GM19324 (cell line): ENCODE results near the gene TNFRSF1B.

Experiments used
- ATAC-seq: cut with Tn5 transposase; IDR thresholded peaks from one replicate; pipeline ENCODE4 v1.9.1; 2021; ENCODE audit warnings: mild to moderate bottlenecking, moderate library complexity; ENCODE audit not compliant: unreplicated experiment, low FRiP score

Gene TNFRSF1B

DNA sequence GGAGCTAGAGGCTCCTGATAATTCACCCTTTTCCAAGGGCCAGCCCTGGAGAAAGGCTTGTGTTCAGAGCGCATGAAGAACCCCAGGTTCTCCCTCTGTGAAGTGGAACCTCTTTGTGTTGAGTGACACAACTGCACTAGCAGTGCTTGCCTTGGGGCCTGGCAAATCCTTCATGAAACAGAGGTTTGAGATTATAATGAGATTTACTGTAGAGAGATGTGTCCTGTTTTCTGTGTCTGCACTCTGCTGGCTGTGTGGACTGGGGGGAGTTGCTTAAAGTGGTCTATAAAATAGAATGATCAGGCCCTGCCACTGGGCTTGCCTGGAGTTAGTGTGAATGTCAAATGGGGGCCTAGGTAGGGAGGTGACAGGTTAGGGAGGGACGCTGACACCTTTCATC lies 11.5 kb upstream of the TNFRSF1B start:
- ATAC-seq = no peak

DNA sequence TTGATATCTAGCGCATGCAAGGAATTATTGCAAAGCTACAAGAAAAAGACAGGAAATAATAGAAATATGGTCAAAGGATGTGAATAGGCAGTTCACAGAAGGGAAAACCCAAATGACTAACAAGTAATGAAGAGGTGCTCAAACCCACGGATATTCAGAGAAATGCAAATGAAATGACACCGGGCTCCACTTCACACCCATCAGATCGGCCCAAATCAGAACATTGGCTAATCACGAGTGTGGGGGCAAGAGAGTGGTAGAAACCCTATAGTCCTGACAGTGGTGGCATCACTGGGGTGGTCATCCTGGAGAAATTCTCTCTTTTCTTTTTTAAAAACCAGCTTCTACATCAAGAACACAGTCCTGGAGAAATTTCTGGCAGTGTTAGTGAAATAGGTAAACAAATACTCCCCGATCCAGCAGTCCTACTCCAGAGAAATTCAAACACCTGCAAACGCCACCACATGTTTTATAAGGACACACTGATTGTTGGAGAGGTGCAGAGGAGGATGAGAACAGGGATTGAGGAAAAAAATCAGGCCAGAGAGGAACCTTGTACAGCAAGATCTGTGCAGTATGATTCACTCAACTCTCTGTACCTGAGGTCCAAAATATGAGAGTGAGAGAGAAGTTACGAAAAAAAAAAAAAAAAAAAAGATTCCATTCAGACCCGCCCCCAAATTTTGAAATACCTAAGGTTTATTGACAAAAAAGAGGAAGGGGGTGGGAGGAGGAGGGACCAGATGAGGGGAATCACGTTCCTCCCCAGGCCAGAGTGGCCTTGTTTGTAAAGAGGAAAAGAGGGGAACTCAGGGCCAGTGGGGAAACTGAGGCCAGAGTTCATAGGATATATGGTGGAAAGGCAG lies 9.2 kb upstream of the TNFRSF1B start:
- no peak for ATAC-seq

DNA sequence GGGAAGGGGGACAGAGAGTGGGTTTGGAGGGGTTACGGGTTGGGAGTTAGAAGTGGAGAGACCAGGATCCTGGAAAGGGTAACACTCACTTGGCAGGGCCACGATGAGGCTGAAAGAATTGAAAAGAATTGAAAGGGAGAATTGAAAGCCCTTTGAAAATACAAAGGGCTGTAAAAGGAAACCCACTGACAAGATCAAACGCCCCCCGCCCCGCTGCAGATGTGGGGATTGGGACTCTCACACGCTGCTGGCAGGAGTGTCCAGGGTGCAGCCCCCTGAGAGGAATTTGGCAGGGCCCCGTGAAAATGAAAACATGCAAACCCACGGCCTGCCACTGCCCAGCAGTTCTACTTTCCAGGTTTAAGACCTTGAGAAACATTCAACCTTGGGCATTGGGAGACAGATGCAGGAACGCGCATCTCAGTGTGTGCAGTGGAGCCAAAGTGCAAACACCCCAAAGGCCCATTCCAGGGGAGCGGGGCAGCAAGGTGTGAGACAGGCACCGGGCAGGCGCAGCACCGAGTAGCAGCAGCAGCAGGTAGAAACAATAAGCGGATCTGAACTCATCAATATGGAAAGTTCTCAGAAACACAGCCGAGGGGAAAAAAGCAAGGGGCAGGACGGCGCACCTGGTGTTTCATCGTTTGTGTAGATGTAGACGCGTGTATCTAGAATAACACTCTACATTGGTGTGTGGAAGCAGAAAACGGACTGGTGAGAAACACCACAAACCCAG lies 8.3 kb upstream of the TNFRSF1B start:
- no peak for ATAC-seq

DNA sequence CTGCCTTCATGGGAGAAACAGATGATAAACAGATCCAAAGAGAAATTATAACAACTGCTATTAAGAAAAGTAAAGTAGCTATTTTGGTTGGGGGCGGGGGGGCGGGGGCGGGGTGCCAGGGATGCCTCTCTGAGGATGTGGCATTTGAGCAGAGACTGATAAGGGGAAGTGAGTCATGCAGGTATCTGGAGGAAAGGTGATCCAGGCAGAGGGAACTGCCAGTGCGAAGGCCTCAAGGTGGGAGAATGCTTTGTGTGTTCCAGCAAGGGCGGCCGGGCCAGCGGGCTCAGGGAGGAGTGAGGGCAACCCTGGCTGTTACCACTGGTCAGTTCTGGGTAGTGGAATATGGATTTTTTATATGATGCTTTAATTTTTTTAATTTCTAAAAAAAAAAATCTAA lies 7.0 kb upstream of the TNFRSF1B start:
- no peak for ATAC-seq

DNA sequence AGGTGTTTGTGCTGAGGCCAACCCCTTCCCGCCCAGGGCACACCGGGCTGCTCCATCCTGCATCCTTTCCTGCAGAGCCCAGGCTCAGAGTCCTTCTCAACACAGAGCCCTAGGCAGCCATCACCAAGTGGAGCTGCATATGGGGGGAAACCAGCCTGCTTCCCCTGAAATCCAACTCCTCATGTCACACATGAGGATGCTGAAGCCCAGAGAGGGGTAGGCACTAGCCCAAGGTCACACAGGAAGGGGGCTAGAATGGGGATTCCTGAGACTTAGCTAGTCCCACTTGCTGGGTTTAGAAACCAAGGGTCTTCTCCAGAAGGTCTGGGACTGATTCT lies 5.5 kb upstream of the TNFRSF1B start:
- no peak for ATAC-seq

DNA sequence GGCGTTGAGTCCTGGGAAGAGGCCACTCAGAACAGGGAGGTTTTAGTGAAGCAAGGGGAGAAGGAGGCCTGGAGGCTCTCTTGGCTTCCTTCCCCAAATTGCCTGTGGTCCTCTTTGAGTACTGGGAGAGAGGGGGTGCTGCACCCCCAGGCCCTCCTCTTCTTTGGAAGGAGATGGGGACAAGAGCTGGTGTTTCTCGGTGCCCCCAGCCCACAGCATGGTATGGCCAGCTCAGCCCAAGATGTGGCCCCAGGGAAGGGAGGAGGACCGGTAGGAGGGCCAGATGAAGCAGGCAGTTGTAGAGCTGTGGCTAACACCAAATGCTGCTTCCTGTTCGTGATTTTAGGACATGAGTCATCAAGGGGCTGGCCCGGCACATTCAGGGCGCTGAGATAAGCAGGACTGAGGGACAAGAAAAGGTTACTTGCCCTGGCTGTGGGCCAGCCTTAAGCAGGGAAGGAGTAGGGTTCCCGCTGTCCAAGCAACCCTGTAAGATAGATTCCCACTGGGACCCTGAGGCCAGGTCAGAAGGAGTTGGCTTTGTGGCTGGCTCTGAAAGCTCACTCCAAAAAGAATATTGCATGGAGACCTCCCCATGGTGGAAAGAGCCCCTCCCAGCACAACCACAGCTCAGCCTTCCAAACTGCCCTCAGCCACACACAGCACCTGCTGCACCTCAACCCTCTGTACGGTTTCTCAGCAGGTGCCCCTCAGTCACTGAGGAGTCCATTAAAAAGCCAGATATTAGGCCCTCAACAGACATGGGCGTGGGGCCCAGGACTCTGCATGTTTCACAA lies 4.9 kb upstream of the TNFRSF1B start:
- peak; percentile 73 for ATAC-seq

DNA sequence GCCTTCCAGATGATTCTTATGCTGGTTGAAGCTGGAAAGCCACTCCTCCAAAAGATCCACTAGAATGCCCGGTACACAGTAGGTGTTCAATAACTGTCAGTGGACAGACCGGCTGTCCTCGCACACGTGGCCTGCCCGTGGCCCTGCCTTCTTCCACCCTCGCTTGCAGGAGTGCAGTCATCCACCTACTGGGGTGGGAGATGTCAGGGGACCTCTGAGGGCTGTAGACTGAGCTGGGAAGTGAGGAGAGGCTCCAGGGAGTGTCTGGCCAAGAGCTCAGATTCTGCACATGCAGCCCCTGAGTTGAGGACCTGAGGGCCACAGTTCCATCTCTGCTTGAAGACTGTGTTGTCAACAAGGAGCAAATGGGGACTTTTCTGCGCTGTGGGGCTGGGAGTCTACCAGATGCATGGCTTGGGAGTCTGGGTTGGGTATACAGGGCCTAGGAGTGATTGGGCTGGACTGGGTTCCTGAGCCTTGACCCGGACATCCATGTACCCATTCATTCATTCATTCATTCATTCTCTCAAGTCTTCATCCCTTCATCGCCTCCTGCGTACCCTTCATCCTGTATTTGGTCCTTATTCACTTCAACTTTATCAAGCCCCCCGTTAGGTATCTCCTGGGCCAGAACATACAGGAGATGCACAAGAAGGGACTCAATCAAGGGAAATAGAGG lies 4.2 kb upstream of the TNFRSF1B start:
- no peak for ATAC-seq

DNA sequence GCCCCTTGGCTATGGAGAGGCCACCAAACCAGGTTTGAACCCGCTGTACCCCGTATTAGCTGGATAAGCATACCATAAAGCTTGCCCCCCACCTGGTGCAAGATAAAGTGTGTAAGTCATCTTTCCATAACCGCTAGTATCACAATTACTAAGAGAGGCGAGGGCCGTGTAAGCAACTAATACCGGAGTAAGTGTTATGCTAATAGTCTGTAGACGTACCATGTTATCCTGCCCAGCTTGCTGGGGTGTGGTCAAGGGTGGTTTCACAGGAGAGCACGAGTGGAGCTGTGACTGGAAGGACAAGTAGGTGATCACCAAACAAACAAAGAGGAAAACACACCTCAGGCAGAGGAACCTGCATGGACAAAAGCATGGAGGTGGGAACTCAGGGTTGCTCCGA lies 3.6 kb upstream of the TNFRSF1B start:
- no peak for ATAC-seq

DNA sequence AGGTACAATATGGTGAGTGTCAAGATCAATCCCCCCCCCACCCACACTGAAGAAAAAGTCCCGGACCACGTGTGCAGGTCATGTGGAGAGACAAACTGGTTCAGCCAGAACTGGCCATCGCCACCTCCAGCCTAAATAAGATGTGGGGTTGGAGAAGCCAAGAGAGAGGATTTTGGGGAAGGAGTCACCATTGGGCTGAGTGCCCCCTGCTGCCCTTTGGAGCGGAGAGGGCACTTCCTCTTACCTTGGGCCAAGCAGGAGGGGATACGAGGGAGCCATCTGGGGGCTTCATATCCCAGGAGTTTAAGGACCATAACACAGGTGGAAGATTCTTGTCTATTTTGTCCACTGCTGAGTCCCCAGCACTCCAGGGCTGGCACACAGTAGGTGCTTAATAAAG lies 2.6 kb upstream of the TNFRSF1B start:
- no peak for ATAC-seq

DNA sequence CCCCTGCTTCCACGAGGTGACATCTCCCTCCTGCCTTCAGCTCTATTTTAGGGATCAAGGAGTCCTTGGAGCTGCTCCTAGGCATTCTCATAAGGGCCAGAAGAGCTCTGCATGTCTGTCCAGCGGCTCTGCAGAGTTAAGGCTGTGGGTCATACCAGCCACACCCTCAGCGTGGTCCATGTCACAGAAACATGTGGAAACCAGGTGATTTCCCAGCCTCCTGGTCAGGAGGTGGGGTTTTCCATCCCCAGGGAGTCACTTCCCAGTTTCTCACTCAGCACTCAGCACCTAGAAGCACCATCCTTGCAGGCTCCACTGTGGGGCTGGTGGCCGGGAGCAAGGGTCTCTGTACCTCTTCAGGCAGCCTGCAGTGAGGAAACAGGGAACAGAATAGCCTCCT lies 1.4 kb upstream of the TNFRSF1B start:
- no peak for ATAC-seq

DNA sequence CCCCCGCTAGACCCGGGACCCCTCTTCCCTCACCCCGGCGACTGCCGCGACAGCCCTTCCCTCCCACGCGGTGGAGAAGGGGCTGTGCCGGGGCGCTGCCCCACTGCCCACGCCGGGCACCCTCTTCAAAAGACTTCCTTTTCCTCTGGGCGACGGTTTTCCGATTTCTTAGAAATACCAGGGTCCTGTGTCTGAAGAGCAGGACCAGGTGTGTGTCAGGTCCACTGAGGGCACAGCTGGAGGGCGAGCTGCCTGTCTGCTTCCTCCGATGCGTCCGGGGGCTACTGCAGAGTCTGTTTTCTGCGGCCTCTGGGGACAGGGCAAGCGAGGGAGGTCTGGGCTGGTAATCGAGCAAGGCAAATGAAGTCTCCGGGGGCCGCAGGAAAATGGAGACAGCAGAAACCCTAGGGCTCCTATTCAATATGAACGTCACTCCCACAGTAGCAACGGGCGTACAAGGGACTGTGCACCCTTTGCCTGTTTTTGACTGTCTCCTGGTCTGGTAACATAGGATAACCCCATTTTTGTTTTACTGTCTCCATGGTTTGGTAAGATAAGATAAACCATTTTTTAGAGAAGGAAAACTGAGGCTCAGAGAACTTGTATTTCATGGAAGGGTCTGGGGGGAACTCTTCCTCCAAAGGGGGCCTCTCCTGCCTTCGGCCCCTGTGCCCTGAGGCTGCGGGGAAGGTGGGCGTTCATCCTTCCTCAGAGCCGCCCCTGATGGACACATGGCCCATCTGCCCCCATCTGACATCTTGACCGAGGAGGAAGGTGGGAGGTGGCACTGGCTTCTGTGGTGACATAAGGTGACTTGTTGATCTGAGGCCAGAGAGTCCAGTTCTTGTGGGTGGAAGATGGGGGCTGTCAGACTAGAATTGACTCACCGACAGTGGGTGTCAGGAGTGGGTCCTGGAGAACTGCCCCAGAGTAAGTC lies 970 bp downstream of the TNFRSF1B start:
- peak; percentile 20 for ATAC-seq

DNA sequence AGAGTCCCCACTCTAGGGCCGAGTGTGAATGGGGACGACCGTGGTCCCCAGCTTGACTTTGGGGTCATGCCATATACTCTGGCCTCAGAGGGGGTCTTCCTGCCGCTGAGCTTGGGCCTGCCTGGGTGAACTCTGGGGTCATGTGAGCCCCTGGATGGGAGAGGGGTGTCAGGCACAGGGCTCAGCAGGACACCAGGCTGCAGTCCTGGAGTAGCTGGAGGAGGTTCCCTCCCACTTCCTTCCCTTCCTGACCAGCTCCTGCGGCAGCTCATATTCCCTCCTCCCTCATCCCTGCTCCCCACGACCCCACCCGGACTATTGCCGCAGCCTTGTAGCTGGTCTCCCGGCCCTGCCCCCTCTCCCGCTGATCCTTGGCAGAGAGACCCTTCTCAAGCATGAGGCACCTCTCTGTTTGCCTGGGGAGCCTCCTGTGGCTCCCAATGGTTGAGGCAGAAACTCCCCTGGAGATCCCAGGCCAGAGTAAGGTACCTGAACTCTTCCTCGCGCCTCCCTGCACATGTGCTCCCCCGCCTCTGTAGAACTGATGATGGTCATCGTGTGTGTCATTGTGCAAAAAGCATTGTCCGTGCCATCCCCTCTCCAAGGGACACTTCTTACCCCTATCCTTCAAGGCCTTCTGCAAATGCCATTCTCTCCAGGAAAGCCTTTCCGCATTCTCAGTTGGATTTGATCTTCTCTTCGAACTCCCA lies 1.8 kb downstream of the TNFRSF1B start:
- no peak for ATAC-seq

DNA sequence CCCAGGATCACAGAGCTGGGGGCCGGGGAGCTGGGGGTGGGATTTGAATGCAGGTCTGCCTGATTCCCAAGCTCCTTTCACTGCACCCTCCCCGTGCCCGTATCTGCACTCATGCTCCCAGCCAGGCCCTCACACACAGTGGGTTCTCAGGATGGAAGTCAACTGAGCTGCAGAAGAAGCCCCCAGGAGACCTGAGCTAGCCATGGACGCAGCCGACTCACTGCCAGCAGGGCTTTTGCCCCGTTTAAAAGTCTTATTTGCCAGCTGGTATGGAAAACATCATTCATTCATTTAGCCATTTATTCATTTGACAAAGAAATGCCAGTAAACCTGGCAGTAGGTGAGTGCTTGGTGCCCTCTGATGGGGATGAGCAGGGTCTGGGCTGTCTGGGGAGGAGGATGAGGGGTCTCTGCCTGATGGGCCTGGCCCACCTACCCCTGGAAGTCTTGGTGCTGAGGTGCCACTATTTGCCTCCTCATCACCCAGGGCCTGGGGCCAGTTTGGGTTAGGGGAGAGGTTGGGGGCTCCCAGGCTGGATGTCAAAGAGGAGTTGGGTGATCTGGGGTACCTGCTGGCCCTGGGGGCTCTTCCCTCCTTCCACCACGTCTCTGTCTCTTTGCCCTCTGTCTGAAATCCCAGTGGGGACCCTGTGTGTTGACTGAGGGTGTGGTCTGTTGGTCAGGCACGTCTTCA lies 2.8 kb downstream of the TNFRSF1B start:
- no peak for ATAC-seq

DNA sequence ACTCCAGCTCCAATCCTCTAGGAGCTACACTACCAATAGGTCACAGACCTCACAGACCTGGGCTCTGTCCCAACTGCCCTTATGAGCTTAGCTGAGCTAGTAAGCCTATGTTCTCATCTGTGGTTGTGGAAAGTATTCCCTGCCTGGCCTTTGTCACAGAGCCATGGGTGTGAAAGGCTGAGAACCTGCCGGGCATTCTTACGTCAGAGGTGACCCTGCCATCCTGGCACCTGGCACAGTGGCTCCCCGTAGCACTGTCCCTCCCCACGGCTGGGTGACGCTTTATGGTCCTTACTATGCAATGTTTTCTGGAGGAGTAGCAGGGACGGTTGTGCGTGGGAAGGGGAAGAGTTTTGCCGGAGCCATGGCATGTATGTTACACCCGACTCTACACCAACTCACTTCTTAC lies 3.5 kb downstream of the TNFRSF1B start:
- ATAC-seq = no peak

DNA sequence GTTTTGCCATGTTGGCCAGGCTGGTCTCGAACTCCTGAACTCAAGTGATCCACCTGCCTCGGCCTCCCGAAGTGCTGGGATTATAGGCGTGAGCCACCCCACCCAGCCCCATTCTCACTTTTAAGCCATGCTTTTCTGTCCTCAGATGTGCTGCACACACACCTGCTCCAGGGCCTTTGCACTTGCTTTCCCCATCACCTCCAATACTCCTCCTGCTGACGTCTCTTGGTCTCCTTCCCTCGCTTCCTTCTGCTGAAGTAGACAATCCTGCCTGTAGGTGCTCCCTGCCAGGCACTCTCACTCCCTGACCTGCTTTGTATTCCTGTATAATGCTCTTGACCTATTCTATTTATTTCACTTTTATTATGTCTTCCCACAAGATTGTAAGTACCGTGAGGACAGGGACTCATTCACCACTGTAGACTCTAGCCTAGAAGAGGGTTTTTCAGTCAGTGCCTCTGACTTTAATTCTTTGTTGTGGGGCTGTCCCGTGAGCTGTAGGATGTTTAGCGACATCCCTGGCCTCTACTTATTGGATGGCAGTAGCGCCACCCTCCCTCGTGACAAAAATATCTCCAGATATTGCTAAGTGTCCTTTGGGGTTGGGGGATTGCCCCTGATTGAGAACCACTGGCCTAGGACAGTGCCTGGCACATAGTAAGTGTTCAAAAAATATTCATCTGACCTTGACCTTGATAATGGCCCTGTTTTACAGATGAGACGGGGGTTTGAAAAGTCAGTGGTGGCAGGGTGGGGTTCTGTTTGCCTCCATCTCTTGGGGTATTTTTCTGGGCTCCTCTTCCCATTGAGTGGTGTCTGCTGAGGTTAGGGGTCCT lies 4.6 kb downstream of the TNFRSF1B start:
- ATAC-seq = no peak

DNA sequence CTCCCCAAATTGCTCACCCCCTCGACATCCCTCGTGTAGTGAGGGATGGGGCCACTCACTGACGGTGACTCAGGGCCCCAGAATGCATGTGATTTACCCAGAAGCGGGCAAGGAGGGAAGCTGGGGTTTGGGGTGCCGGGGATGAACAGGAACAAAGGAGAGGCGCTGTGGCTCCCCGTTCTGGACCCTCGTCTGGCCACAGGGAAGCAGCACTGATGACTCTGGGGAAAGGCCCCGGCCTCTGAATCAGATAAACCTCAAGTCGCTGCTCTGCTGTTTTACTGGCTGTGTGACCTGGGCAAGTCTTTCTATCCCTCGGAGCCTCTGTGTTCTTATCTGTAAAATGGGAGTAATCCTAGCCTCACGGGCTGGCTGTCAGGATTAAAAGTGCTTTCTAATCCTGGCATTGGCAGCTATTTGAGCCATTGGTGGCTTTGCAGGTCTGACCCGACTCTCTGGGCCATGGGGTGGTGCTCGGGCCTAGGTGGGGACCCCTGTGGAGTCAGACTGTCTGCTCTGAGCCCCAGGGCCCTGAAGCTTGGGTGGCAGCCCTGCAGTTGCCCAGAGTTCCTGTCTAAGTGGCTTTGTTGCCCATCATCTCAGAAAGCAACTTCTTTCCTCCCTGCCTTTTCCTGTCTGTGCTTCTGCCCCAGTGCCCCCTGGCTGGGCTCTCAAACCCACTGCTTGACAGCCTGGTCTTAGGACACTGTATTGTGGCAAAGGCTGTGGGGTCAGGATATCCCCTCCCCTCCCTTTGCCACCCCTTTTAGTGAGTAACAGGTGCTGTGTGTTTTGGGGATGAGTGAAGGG lies 5.5 kb downstream of the TNFRSF1B start:
- no peak for ATAC-seq

DNA sequence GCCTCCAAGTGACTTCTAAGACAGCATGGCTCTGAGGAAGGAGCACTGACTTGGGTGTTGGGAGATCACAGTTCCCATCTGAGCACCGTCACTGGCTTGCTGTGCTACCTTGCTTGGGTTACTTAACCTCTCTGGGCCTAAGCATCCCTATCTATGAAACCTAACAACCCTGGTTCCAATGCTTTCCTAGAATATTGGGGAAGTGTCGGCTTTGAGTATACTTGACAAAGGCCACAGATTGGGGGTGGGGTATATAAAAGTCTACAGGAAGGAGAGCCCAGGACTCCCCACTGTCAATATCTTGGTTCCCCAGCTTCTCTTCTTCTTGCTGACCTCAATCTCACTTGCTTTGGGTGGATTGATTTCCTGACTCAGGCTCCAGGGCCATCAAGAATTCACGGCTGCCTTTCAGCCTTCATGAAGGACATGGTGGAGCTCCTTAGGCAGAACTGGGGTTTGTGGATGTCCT lies 6.3 kb downstream of the TNFRSF1B start:
- ATAC-seq = no peak
